Gastrocnemius medialis (tissue), 4 donors: Measurements from ENCODE around the gene CDSN.

ENCODE experiments used
- POLR2A ChIP-seq, 2 donors: fragments of 450-650 bp; IDR thresholded peaks; one replicate each; pipeline ENCODE4 v1.6.1; 2017; ENCODE audit warnings: antibody characterized with exemption in 2 of 2, mild to moderate bottlenecking in 2 of 2, moderate library complexity in 2 of 2
- TF ChIP-seq, protein P1 (sequence below), 5 experiments: fragments of 450-650 bp in 3 of 5; fragments of 200-600 bp in 2 of 5; sonication (generic) in 2 of 5; IDR thresholded peaks in 4 of 5; conservative IDR thresholded peaks in 1 of 5; 1 replicate in 4 of 5; 2 replicates in 1 of 5; pipeline ENCODE4 v1.5.1; 2016 to 2019; ENCODE audit warnings: antibody characterized with exemption in 5 of 5, mild to moderate bottlenecking in 3 of 5, moderate library complexity in 3 of 5

DNA sequence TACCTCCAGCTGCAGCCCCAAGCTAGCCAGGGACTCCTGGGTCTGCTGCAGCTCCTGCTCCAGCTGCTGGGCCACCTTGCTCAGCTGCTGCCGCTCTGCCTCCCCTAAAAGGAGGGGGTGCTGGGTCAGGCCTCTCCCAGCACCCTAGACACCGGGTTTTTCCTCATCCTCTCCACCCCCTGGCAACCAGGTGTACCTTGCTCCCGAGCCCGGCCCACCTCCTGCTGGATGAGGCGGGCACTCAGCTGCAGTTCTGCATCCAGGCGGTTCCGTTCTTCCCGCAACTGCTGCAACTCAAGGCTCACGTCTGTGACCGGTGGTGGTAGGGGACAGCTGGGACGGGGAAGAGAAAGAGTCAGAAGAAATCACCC, 24.7 kb upstream of the CDSN start:
- TF ChIP-seq POLR2A (IDR thresholded peaks at IDR 0.05), result no peak
- TF ChIP-seq, protein P1, sequence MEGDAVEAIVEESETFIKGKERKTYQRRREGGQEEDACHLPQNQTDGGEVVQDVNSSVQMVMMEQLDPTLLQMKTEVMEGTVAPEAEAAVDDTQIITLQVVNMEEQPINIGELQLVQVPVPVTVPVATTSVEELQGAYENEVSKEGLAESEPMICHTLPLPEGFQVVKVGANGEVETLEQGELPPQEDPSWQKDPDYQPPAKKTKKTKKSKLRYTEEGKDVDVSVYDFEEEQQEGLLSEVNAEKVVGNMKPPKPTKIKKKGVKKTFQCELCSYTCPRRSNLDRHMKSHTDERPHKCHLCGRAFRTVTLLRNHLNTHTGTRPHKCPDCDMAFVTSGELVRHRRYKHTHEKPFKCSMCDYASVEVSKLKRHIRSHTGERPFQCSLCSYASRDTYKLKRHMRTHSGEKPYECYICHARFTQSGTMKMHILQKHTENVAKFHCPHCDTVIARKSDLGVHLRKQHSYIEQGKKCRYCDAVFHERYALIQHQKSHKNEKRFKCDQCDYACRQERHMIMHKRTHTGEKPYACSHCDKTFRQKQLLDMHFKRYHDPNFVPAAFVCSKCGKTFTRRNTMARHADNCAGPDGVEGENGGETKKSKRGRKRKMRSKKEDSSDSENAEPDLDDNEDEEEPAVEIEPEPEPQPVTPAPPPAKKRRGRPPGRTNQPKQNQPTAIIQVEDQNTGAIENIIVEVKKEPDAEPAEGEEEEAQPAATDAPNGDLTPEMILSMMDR (IDR thresholded peaks at IDR 0.05 in 4 of 5, conservative IDR thresholded peaks at IDR 0.05 in 1 of 5), result no peak
